Sigmoid colon (tissue), 7 donors: ENCODE results near the gene MOCS1. TPM values are rescaled to one million over a fixed set of nuclear protein-coding genes. Genes with fewer than 3 reads are reported as not detected.

Experiments
- DNase-seq: peaks from one replicate; pipeline ENCODE4 v3.0.0-alpha.2; 2019
- H3K27ac ChIP-seq, 4 donors: fragments of 200-600 bp; sonication (generic); one replicate each; pipeline ENCODE4 v1.5.1; 2016 to 2019; ENCODE audit warnings: mild to moderate bottlenecking in 1 of 4
- H3K27me3 ChIP-seq, 3 donors: fragments of 200-600 bp; sonication (generic); one replicate each; pipeline ENCODE4 v1.5.1; 2019; ENCODE audit warnings: mild to moderate bottlenecking in 1 of 3
- H3K36me3 ChIP-seq, 4 donors: fragments of 200-600 bp; sonication (generic); one replicate each; pipeline ENCODE4 v1.5.1; 2016 to 2019
- H3K4me1 ChIP-seq, 4 donors: fragments of 200-600 bp; sonication (generic); one replicate each; pipeline ENCODE4 v1.5.1; 2017 to 2019
- H3K4me3 ChIP-seq, 4 donors: fragments of 200-600 bp; sonication (generic); one replicate each; pipeline ENCODE4 v1.5.1; 2017 to 2019; ENCODE audit warnings: mild to moderate bottlenecking in 2 of 4, moderate library complexity in 1 of 4
- H3K9me3 ChIP-seq, 4 donors: fragments of 200-600 bp in 3 of 4; sonication (generic) in 3 of 4; one replicate each; pipeline versions ENCODE4 v1.5.1 to v1.6.1; 2013 to 2019
- EP300 ChIP-seq, 4 donors: sonication (generic); formaldehyde crosslinking; IDR thresholded peaks; one replicate each; pipeline ENCODE4 v1.6.1; 2017; ENCODE audit warnings: antibody characterized with exemption in 4 of 4
- POLR2A ChIP-seq, 2 donors: fragments of 450-650 bp; IDR thresholded peaks; one replicate each; pipeline ENCODE4 v1.6.1; 2016; ENCODE audit warnings: antibody characterized with exemption in 2 of 2, mild to moderate bottlenecking in 2 of 2, moderate library complexity in 2 of 2
- POLR2AphosphoS5 ChIP-seq, 4 donors: sonication (generic); formaldehyde crosslinking; IDR thresholded peaks; one replicate each; pipeline ENCODE4 v1.6.1; 2017; ENCODE audit warnings: antibody characterized with exemption in 4 of 4
- WGBS, 2 donors: extraction: QIAGEN DNeasy Blood & Tissue Kit; methylation state at CpG; one replicate each; pipeline ENCODE4 v1.1.7; 2013; 5-methylcytosine and 5-hydroxymethylcytosine counted together
- intact Hi-C: fragments of 100-400 bp; cut with DNase I; formaldehyde crosslinking; loops from one replicate; pipeline ENCODE4 v1.15.1; 2023
- polyA plus RNA-seq, 3 donors: library from polyadenylated mRNA; stranded (reverse); fragments of 200-250 nt; gene quantifications; one replicate each; pipeline ENCODE4 v1.2.3, GENCODE V29; 2013
- total RNA-seq, 4 donors: library from RNA; depleted of rRNA; stranded (reverse); fragments of >200 nt; gene quantifications; one replicate each; pipeline ENCODE4 v1.1.0, GENCODE V29; 2016
- TF ChIP-seq, protein P1 (sequence below), 4 experiments: fragments of 450-650 bp in 3 of 4; fragments of 200-600 bp in 1 of 4; IDR thresholded peaks; one replicate each; pipeline ENCODE4 v1.5.1; 2016 to 2019; ENCODE audit warnings: antibody characterized with exemption in 4 of 4, mild to moderate bottlenecking in 3 of 4, moderate library complexity in 2 of 4
- donor health status: healthy with polysubstance abuse.
- donor health status: Bipolar disorder and iron deficiency.
- donor health status: healthy.

Gene MOCS1
- total and polyA plus RNA-seq, 7 donors, result 11.9 to 16.2 (median 13.8) TPM

DNA sequence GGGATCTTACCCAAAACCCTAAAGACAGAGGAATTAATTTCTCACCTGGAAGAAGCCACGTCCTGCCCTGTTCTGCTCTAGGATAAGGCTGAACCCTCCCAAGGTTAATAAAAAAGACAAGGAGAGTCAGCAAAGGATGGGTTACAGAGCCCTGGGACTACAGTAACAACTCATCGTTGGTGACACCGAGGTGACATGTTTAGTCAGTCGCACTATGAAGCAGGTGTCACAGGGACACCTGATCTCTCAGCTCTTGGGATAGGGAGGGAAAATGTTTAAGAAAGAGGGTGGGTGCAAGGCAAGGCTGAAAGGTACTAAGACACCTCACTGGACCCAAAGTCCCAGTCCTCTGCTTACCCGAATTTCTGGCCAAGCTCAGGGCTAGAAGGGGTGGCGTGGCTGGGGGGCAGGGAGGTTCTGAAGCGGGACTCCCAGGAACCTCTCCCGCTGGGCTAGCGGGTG lies 562 bp downstream of the MOCS1 start:
- DNase-seq, result no peak
- peak overlapping the region; percentile 72 to 90 (median 84) for H3K4me3 ChIP-seq
- intact Hi-C loops, result no loop called here
- H3K27me3 ChIP-seq, result no peaks in the 10 kb centered on the region
- peak overlapping the region; percentile 78 to 90 (median 82) for H3K27ac ChIP-seq
- TF ChIP-seq EP300 (IDR thresholded peaks at IDR 0.05) (no peak), POLR2AphosphoS5 (IDR thresholded peaks at IDR 0.05) (no peak), POLR2A (IDR thresholded peaks at IDR 0.05) (no peak)
- TF ChIP-seq, protein P1, sequence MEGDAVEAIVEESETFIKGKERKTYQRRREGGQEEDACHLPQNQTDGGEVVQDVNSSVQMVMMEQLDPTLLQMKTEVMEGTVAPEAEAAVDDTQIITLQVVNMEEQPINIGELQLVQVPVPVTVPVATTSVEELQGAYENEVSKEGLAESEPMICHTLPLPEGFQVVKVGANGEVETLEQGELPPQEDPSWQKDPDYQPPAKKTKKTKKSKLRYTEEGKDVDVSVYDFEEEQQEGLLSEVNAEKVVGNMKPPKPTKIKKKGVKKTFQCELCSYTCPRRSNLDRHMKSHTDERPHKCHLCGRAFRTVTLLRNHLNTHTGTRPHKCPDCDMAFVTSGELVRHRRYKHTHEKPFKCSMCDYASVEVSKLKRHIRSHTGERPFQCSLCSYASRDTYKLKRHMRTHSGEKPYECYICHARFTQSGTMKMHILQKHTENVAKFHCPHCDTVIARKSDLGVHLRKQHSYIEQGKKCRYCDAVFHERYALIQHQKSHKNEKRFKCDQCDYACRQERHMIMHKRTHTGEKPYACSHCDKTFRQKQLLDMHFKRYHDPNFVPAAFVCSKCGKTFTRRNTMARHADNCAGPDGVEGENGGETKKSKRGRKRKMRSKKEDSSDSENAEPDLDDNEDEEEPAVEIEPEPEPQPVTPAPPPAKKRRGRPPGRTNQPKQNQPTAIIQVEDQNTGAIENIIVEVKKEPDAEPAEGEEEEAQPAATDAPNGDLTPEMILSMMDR (IDR thresholded peaks at IDR 0.05), result no peak
- H3K36me3 ChIP-seq, result no peaks in the 10 kb centered on the region
- H3K4me1 ChIP-seq, result peaks cover 0 to 39% (median 19%) of the 10 kb centered on the region in 4 donors
- no peaks in the 10 kb centered on the region for H3K9me3 ChIP-seq
- WGBS, 2 donors, result 15 to 31% methylated on average over 9 of the region's 9 CpGs

GRCh38 chr6:39932386-39932910 lies 1.8 kb downstream of the MOCS1 start:
- Histone ChIP-seq H3K27ac (peak overlapping the region in 3 of 4 donors; percentile 78 to 90 (median 81)), H3K9me3 (no peaks in the 10 kb centered on the region), H3K36me3 (no peaks in the 10 kb centered on the region), H3K27me3 (no peaks in the 10 kb centered on the region), H3K4me3 (peak overlapping the region in 1 of 4 donors; percentile 80), H3K4me1 (peaks cover 0 to 39% (median 22%) of the 10 kb centered on the region in 4 donors)
- TF ChIP-seq EP300 (IDR thresholded peaks at IDR 0.05) (no peak), POLR2A (IDR thresholded peaks at IDR 0.05) (no peak), POLR2AphosphoS5 (IDR thresholded peaks at IDR 0.05) (no peak)
- TF ChIP-seq, protein P1 (IDR thresholded peaks at IDR 0.05), result no peak
- intact Hi-C loops, result no loop called here
- DNase-seq, result no peak
- 92 to 93% methylated on average over 8 of the region's 8 CpGs for WGBS, 2 donors

- intact Hi-C loops, result no loop called here
- Histone ChIP-seq H3K36me3 (no peaks in the 10 kb centered on the region), H3K4me1 (peaks cover 0 to 39% (median 25%) of the 10 kb centered on the region in 4 donors), H3K27me3 (no peaks in the 10 kb centered on the region), H3K27ac (peak overlapping the region in 1 of 4 donors; percentile 16), H3K9me3 (no peaks in the 10 kb centered on the region), H3K4me3 (no peak overlapping the region)
- DNase-seq, result no peak
- TF ChIP-seq EP300 (IDR thresholded peaks at IDR 0.05) (no peak), POLR2A (IDR thresholded peaks at IDR 0.05) (no peak), POLR2AphosphoS5 (IDR thresholded peaks at IDR 0.05) (no peak)
- TF ChIP-seq, protein P1 (IDR thresholded peaks at IDR 0.05), result no peak
- 72 to 93% methylated on average over 1 of the region's 1 CpG for WGBS, 2 donors
Measured at GRCh38 chr6:39931607-39932006, 2.7 kb downstream of the MOCS1 start.

DNA sequence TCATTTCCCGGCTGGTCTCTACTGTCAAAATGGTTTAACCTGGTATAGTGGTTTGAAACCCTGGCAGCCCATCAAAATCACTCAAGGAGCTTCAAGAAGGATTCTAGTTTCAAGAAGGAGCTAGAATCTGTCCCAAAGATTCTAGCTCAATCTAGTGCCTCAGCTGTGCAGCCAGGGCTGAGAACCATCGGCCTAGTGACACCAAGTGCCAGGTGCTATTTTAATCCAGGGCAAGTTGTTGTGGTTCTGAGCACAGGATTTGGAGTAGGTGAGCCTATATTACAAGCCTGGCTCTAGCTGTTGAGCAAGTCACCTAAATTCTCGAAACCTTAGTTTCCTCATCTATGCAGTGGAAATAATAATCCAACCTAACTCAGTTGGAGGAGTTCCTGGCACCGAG lies 3.7 kb downstream of the MOCS1 start:
- H3K27ac ChIP-seq, result peak overlapping the region in 2 of 4 donors; percentile 11 to 20

More for the DNA sequence above, 3.7 kb downstream of the MOCS1 start:
- Histone ChIP-seq H3K4me3 (no peak overlapping the region), H3K36me3 (peaks cover 0 to 8% (median 1%) of the 10 kb centered on the region in 4 donors), H3K4me1 (peaks cover 0 to 39% (median 25%) of the 10 kb centered on the region in 4 donors), H3K9me3 (no peaks in the 10 kb centered on the region), H3K27me3 (no peaks in the 10 kb centered on the region)
- DNase-seq, result no peak
- 77 to 88% methylated on average over 4 of the region's 4 CpGs for WGBS, 2 donors
- TF ChIP-seq POLR2AphosphoS5 (IDR thresholded peaks at IDR 0.05), result no peak
- TF ChIP-seq, protein P1 (IDR thresholded peaks at IDR 0.05), result no peak
- TF ChIP-seq POLR2A (IDR thresholded peaks at IDR 0.05), result no peak
- no peak for TF ChIP-seq EP300 (IDR thresholded peaks at IDR 0.05)
- intact Hi-C loops, result no loop called here
